ENCODE results near the gene RAD51B. TPM values are rescaled to one million over a fixed set of nuclear protein-coding genes. Genes with fewer than 3 reads are reported as not detected.

The RAD51B gene
- total and polyA plus RNA-seq, 9 of the 15 experiments (the other 6 are each of a cell fraction or from before 2014, with no cell fraction given): 8.5 to 17.3 (median 11.3) TPM

DNA sequence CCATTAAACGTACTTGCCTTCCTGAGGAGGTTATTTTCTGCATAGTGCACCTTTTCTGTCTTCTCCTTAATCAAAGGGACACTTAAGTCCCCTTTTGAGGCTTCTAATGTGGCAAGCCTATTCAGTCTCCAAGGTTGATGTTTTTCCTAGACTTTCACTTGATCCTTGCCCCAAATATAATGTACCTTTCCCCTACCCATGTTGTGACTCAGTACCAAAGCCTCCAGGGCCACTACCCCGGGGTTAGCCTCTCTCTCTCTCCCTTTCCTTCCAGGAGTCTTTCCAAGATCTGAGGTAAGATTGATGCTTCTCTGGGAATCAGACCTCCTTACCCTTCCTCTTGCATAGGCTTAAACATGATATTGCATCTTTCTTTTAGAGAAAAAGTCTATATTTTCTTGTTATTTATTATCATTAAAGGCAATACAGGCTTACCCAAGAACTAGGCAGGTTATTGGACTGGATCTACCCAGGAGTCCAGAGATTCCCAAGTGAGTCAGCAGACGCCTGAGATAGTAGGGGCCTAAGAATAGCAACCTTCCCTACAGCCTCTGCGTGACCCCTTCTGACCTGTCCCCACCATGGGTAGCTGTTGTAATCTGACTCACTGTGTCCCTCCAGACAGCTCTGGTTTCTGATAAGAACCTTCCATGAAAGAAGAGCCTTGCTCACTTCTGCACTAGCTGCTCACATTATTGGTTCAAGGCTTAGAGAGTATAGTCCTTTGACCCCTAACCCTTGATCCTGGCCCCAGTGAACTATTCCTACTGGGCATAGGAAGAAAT lies 800.4 kb downstream of the RAD51B start (continued):
- TF ChIP-seq, protein P1, sequence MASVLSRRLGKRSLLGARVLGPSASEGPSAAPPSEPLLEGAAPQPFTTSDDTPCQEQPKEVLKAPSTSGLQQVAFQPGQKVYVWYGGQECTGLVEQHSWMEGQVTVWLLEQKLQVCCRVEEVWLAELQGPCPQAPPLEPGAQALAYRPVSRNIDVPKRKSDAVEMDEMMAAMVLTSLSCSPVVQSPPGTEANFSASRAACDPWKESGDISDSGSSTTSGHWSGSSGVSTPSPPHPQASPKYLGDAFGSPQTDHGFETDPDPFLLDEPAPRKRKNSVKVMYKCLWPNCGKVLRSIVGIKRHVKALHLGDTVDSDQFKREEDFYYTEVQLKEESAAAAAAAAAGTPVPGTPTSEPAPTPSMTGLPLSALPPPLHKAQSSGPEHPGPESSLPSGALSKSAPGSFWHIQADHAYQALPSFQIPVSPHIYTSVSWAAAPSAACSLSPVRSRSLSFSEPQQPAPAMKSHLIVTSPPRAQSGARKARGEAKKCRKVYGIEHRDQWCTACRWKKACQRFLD (CRISPR knock-in tag; IDR thresholded peaks at IDR 0.05): no peak; the same call in 1 of the 2 replicates
- TF ChIP-seq NR4A1 (CRISPR knock-in tag; IDR thresholded peaks at IDR 0.05) (no peak), NR4A1 (tag; IDR thresholded peaks at IDR 0.05) (no peak), DPF2 (IDR thresholded peaks at IDR 0.05) (peak; percentile 91), MXI1 (IDR thresholded peaks at IDR 0.05; ENCODE audit: low read depth, low read length) (no peak), MYC (IDR thresholded peaks at IDR 0.05; ENCODE audit: low read depth, low read length) (no peak; the same call in 1 of the 2 replicates), MYC (CRISPR knock-in tag; IDR thresholded peaks at IDR 0.05; ENCODE audit: borderline replicate concordance, low read depth) (no peak), RBFOX2 (IDR thresholded peaks at IDR 0.05; ENCODE audit: low read depth, low read length) (no peak), MTF1 (CRISPR knock-in tag; IDR thresholded peaks at IDR 0.05; ENCODE audit: borderline replicate concordance) (no peak), ZC3H4 (CRISPR knock-in tag; IDR thresholded peaks at IDR 0.05; ENCODE audit: borderline replicate concordance) (no peak), HNRNPH1 (optimal IDR thresholded peaks at IDR 0.05; ENCODE audit: low read depth, low read length) (no peak), RBM17 (IDR thresholded peaks at IDR 0.05; ENCODE audit: borderline replicate concordance, low read depth, low read length) (no peak), ZNF232 (CRISPR knock-in tag; IDR thresholded peaks at IDR 0.05) (no peak), MCM7 (IDR thresholded peaks at IDR 0.05) (no peak), ZNF24 (IDR thresholded peaks at IDR 0.05) (no peak)
- TF ChIP-seq, protein P2, sequence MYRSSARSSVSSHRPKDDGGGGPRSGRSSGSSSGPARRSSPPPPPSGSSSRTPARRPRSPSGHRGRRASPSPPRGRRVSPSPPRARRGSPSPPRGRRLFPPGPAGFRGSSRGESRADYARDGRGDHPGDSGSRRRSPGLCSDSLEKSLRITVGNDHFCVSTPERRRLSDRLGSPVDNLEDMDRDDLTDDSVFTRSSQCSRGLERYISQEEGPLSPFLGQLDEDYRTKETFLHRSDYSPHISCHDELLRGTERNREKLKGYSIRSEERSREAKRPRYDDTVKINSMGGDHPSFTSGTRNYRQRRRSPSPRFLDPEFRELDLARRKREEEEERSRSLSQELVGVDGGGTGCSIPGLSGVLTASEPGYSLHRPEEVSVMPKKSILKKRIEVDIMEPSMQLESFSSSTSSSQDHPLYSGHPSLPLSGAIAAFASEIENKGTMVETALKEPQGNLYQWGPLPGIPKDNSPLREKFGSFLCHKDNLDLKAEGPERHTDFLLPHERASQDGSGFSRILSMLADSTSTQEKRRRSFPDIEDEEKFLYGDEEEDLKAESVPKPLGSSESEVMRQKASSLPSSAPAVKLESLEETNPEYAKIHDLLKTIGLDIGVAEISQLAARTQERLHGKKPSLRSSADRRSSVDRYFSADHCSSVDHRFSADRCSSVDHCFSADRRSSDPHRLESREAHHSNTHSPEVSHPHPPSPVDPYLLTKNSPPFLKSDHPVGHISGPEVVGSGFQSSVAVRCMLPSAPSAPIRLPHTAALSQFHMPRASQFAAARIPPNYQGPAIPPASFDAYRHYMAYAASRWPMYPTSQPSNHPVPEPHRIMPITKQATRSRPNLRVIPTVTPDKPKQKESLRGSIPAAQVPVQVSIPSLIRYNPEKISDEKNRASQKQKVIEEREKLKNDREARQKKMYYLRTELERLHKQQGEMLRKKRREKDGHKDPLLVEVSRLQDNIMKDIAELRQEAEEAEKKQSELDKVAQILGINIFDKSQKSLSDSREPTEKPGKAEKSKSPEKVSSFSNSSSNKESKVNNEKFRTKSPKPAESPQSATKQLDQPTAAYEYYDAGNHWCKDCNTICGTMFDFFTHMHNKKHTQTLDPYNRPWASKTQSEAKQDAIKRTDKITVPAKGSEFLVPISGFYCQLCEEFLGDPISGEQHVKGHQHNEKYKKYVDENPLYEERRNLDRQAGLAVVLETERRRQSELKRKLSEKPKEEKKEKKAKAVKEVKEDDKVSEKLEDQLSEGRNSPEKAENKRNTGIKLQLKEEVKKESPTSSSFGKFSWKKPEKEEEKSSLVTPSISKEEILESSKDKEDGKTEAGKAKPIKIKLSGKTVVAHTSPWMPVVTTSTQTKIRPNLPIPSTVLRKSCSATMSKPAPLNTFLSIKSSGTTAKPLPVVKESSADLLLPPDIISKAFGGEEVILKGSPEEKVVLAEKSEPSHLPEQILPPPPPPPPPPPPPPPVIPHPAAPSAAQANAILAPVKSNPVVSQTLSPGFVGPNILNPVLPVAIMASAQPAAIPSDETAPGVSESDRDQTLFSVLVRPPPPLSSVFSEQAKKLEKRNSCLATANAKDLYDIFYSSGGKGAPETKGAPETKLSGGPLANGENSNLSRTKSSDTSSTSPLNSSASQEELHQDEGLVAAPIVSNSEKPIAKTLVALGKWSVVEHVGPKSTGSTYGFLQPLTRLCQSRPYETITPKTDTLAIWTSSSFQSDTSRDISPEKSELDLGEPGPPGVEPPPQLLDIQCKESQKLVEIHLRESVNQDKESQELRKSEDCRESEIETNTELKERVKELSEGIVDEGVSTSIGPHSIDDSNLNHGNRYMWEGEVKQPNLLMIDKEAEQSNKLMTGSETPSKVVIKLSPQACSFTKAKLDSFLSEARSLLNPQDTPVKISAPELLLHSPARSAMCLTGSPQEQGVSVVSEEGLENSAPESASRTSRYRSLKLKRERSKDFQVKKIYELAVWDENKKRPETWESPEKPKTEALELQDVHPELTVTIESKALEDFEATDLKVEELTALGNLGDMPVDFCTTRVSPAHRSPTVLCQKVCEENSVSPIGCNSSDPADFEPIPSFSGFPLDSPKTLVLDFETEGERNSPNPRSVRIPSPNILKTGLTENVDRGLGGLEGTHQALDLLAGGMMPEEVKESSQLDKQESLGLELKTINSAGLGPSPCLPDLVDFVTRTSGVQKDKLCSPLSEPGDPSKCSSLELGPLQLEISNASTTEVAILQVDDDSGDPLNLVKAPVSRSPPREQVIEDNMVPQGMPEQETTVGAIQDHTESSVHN (IDR thresholded peaks at IDR 0.05; ENCODE audit: borderline replicate concordance in 1 of 2, low read depth in 1 of 2): no peak

Measured in K562 (cell line).